Mesendoderm (in vitro differentiated cells): ENCODE results near the gene RAPGEF4.

Experiments used
- DNase-seq: peaks from one replicate; pipeline ENCODE4 v3.0.0; 2013
- H2AK5ac ChIP-seq: 2 replicates; pipeline ENCODE4 v1.6.1; 2013; ENCODE audit warnings: low read length, inconsistent platforms
- H2BK120ac ChIP-seq: 2 replicates; pipeline ENCODE4 v1.6.1; 2013; ENCODE audit warnings: low read depth, mild to moderate bottlenecking, low read length, moderate library complexity, mixed read lengths
- H2BK15ac ChIP-seq: replicated peaks from 2 replicates; pipeline ENCODE4 v1.6.1; 2013; ENCODE audit warnings: low read depth, mild to moderate bottlenecking, moderate library complexity
- H2BK5ac ChIP-seq: 2 replicates; pipeline ENCODE4 v1.6.1; 2013; ENCODE audit warnings: low read length, inconsistent platforms
- H3K18ac ChIP-seq: 2 replicates; pipeline ENCODE4 v1.6.1; 2013; ENCODE audit warnings: mild to moderate bottlenecking, low read length, mixed read lengths
- H3K23ac ChIP-seq: one replicate; pipeline ENCODE4 v1.6.1; 2013; ENCODE audit warnings: low read length
- H3K27ac ChIP-seq: 2 replicates; pipeline ENCODE4 v1.5.1; 2013; ENCODE audit warnings: low read depth, mild to moderate bottlenecking, inconsistent platforms, low read length, moderate library complexity
- H3K27me3 ChIP-seq: 2 replicates; pipeline ENCODE4 v1.6.1; 2013; ENCODE audit warnings: low read length, control low read depth, mild to moderate bottlenecking, inconsistent platforms; ENCODE audit not compliant: insufficient read depth, poor library complexity
- H3K36me3 ChIP-seq: 2 replicates; pipeline ENCODE4 v1.6.1; 2013; ENCODE audit warnings: low read length, inconsistent platforms; ENCODE audit not compliant: control insufficient read depth, insufficient read depth
- H3K4ac ChIP-seq: one replicate; pipeline ENCODE4 v1.6.1; 2013; ENCODE audit warnings: low read depth, mild to moderate bottlenecking, low read length, moderate library complexity
- H3K4me1 ChIP-seq: 2 replicates; pipeline ENCODE4 v1.6.1; 2013; ENCODE audit warnings: low read depth, low read length, inconsistent platforms; ENCODE audit not compliant: control insufficient read depth
- H3K4me2 ChIP-seq: 2 replicates; pipeline ENCODE4 v1.6.1; 2013; ENCODE audit warnings: low read length
- H3K4me3 ChIP-seq: 2 replicates; pipeline ENCODE4 v1.5.1; 2013; ENCODE audit warnings: mild to moderate bottlenecking, low read length
- H3K56ac ChIP-seq: one replicate; pipeline ENCODE4 v1.6.1; 2013; ENCODE audit warnings: low read length
- H3K79me1 ChIP-seq: 2 replicates; pipeline ENCODE4 v1.6.1; 2013; ENCODE audit warnings: low read length, inconsistent platforms
- H3K79me2 ChIP-seq: 2 replicates; pipeline ENCODE4 v1.6.1; 2013; ENCODE audit warnings: mild to moderate bottlenecking, low read length; ENCODE audit not compliant: control insufficient read depth, insufficient read depth
- H3K9ac ChIP-seq: 2 replicates; pipeline ENCODE4 v1.6.1; 2013; ENCODE audit warnings: low read length, inconsistent platforms
- H4K5ac ChIP-seq: one replicate; pipeline ENCODE4 v1.6.1; 2013; ENCODE audit warnings: low read length
- H4K8ac ChIP-seq: one replicate; pipeline ENCODE4 v1.6.1; 2013; ENCODE audit warnings: low read depth, mild to moderate bottlenecking, control low read depth, low read length, moderate library complexity
- WGBS: extraction: QIAGEN DNeasy Blood & Tissue Kit; methylation state at CpG from one replicate; pipeline ENCODE4 v1.1.7; 2013; ENCODE audit warnings: low lambda C conversion rate, missing lambda C conversion rate; ENCODE audit not compliant: insufficient coverage; ENCODE audit errors: extremely low coverage; 5-methylcytosine and 5-hydroxymethylcytosine counted together

Gene RAPGEF4

GRCh38 chr2:172834881-172835280, 99.2 kb downstream of the RAPGEF4 start:
- peak; percentile 82 for DNase-seq
- no peak overlapping the region for H3K27ac ChIP-seq
- no peaks in the 10 kb centered on the region for H3K79me1 ChIP-seq
- no peak overlapping the region for H2BK5ac ChIP-seq
- no peak overlapping the region for H3K4me2 ChIP-seq
- no peak overlapping the region for H3K9ac ChIP-seq
- no peaks in the 10 kb centered on the region for H3K79me2 ChIP-seq
- H3K4me3 ChIP-seq, result no peak overlapping the region
- H2AK5ac ChIP-seq, result no peak overlapping the region
- H3K56ac ChIP-seq, result no peak overlapping the region
- no peak overlapping the region for H2BK120ac ChIP-seq
- no peak overlapping the region for H4K8ac ChIP-seq
- H3K4me1 ChIP-seq, result peaks cover 7% of the 10 kb centered on the region
- no peak overlapping the region for H2BK15ac ChIP-seq
- H3K36me3 ChIP-seq, result no peaks in the 10 kb centered on the region
- no peak overlapping the region for H4K5ac ChIP-seq
- H3K18ac ChIP-seq, result no peak overlapping the region
- no CpG with 5 or more reads among the region's 6 CpGs for WGBS
- H3K27me3 ChIP-seq, result no peaks in the 10 kb centered on the region
- H3K23ac ChIP-seq, result no peak overlapping the region
- no peak overlapping the region for H3K4ac ChIP-seq

GRCh38 chr2:172836347-172836821, 100.7 kb downstream of the RAPGEF4 start:
- H2BK120ac ChIP-seq, result no peak overlapping the region
- no CpG with 5 or more reads among the region's 6 CpGs for WGBS
- H2BK5ac ChIP-seq, result no peak overlapping the region
- H3K36me3 ChIP-seq, result no peaks in the 10 kb centered on the region
- no peak overlapping the region for H3K56ac ChIP-seq
- H3K9ac ChIP-seq, result no peak overlapping the region
- H3K79me1 ChIP-seq, result no peaks in the 10 kb centered on the region
- no peak overlapping the region for H3K27ac ChIP-seq
- H2BK15ac ChIP-seq, result no peak overlapping the region
- H2AK5ac ChIP-seq, result no peak overlapping the region
- no peak overlapping the region for H4K5ac ChIP-seq
- DNase-seq, result peak; percentile 90
- H3K27me3 ChIP-seq, result no peaks in the 10 kb centered on the region
- H3K4me1 ChIP-seq, result peaks cover 7% of the 10 kb centered on the region
- H4K8ac ChIP-seq, result no peak overlapping the region
- H3K79me2 ChIP-seq, result no peaks in the 10 kb centered on the region
- H3K4ac ChIP-seq, result peak overlapping the region; percentile 59
- no peak overlapping the region for H3K4me3 ChIP-seq
- no peak overlapping the region for H3K18ac ChIP-seq
- no peak overlapping the region for H3K4me2 ChIP-seq
- H3K23ac ChIP-seq, result no peak overlapping the region

GRCh38 chr2:172836827-172837226, 101.2 kb downstream of the RAPGEF4 start:
- Histone ChIP-seq H3K27me3 (no peaks in the 10 kb centered on the region), H4K8ac (no peak overlapping the region), H2BK15ac (no peak overlapping the region), H3K79me2 (no peaks in the 10 kb centered on the region), H3K23ac (no peak overlapping the region), H3K56ac (no peak overlapping the region), H3K79me1 (no peaks in the 10 kb centered on the region), H2BK5ac (no peak overlapping the region), H3K4ac (no peak overlapping the region), H3K4me2 (no peak overlapping the region), H3K4me1 (peaks cover 7% of the 10 kb centered on the region), H2BK120ac (no peak overlapping the region), H4K5ac (no peak overlapping the region), H3K18ac (no peak overlapping the region), H2AK5ac (no peak overlapping the region), H3K4me3 (no peak overlapping the region), H3K9ac (no peak overlapping the region), H3K36me3 (no peaks in the 10 kb centered on the region), H3K27ac (no peak overlapping the region)
- DNase-seq, result no peak

- Histone ChIP-seq H3K36me3 (no peaks in the 10 kb centered on the region), H3K4me3 (no peak overlapping the region), H3K56ac (no peak overlapping the region), H2AK5ac (no peak overlapping the region), H2BK5ac (no peak overlapping the region), H3K79me1 (no peaks in the 10 kb centered on the region), H3K79me2 (no peaks in the 10 kb centered on the region), H3K9ac (no peak overlapping the region), H3K27ac (no peak overlapping the region), H3K4ac (no peak overlapping the region), H2BK120ac (no peak overlapping the region), H2BK15ac (no peak overlapping the region), H3K27me3 (no peaks in the 10 kb centered on the region), H4K5ac (no peak overlapping the region), H3K4me2 (no peak overlapping the region), H3K23ac (no peak overlapping the region), H4K8ac (no peak overlapping the region), H3K4me1 (peaks cover 4% of the 10 kb centered on the region), H3K18ac (no peak overlapping the region)
- DNase-seq, result no peak
- WGBS, result no CpG with 5 or more reads among the region's 2 CpGs
Observed at GRCh38 chr2:172839446-172839845, 103.8 kb downstream of the RAPGEF4 start.

- no peak overlapping the region for H3K18ac ChIP-seq
- H3K79me2 ChIP-seq, result no peaks in the 10 kb centered on the region
- no peak overlapping the region for H3K56ac ChIP-seq
- no peak overlapping the region for H2BK5ac ChIP-seq
- no peak overlapping the region for H3K23ac ChIP-seq
- no peaks in the 10 kb centered on the region for H3K79me1 ChIP-seq
- no peak overlapping the region for H3K4me2 ChIP-seq
- no peak overlapping the region for H4K5ac ChIP-seq
- H2BK120ac ChIP-seq, result no peak overlapping the region
- H3K4me3 ChIP-seq, result no peak overlapping the region
- H3K4me1 ChIP-seq, result no peaks in the 10 kb centered on the region
- H3K27ac ChIP-seq, result no peak overlapping the region
- DNase-seq, result no peak
- no peak overlapping the region for H2BK15ac ChIP-seq
- WGBS, result no CpG with 5 or more reads among the region's 5 CpGs
- no peak overlapping the region for H3K9ac ChIP-seq
- H3K36me3 ChIP-seq, result no peaks in the 10 kb centered on the region
- no peak overlapping the region for H4K8ac ChIP-seq
- no peak overlapping the region for H3K4ac ChIP-seq
- no peak overlapping the region for H2AK5ac ChIP-seq
- H3K27me3 ChIP-seq, result no peaks in the 10 kb centered on the region
Observed at GRCh38 chr2:172842511-172843265, 107.0 kb downstream of the RAPGEF4 start.

- Histone ChIP-seq H2BK5ac (no peak overlapping the region), H3K56ac (no peak overlapping the region), H4K5ac (no peak overlapping the region), H3K79me2 (no peaks in the 10 kb centered on the region), H3K79me1 (no peaks in the 10 kb centered on the region), H2BK15ac (no peak overlapping the region), H2BK120ac (no peak overlapping the region), H3K18ac (no peak overlapping the region), H3K23ac (no peak overlapping the region), H3K27me3 (no peaks in the 10 kb centered on the region), H3K4ac (no peak overlapping the region), H2AK5ac (no peak overlapping the region), H3K4me3 (no peak overlapping the region), H3K36me3 (no peaks in the 10 kb centered on the region), H3K9ac (no peak overlapping the region), H3K27ac (no peak overlapping the region), H3K4me2 (no peak overlapping the region), H3K4me1 (no peaks in the 10 kb centered on the region), H4K8ac (no peak overlapping the region)
- DNase-seq, result no peak
- no CpG with 5 or more reads among the region's 1 CpG for WGBS
Observed at GRCh38 chr2:172843266-172843582, 107.6 kb downstream of the RAPGEF4 start.
